Heart right ventricle (tissue), 16 donors: ENCODE measurements around the gene SLC27A4. TPM values are rescaled to one million over a fixed set of nuclear protein-coding genes. Genes with fewer than 3 reads are reported as not detected.
"Not testable (repeated sequence)": the region's sequence is repeated elsewhere in the genome, so short reads cannot be mapped to it uniquely, and the experiment has no call there.

ENCODE experiments used
- ATAC-seq, 8 donors: fragments of 200-7000 bp; cut with Tn5 transposase; one replicate each; pipeline ENCODE4 v1.9.1; 2020; ENCODE audit warnings: mild to moderate bottlenecking in 8 of 8, moderate library complexity in 8 of 8, moderate number of reproducible peaks in 1 of 8
- DNase-seq, 2 donors: peaks; one replicate each; pipeline ENCODE4 v3.0.0-alpha.2; 2020
- H3K27ac ChIP-seq, 10 donors: fragments of 200-600 bp; sonication (generic) in 2 of 10; one replicate each; pipeline versions ENCODE4 v1.5.0 to v1.8.0; 2020 to 2022; ENCODE audit warnings: mild to moderate bottlenecking in 3 of 10
- H3K27me3 ChIP-seq, 7 donors: fragments of 200-600 bp; one replicate each; pipeline ENCODE4 v1.8.0; 2021 to 2022; ENCODE audit warnings: mild to moderate bottlenecking in 2 of 7
- H3K36me3 ChIP-seq, 9 donors: fragments of 200-600 bp; sonication (generic) in 1 of 9; one replicate each; pipeline versions ENCODE4 v1.5.0 to v1.8.0; 2020 to 2022; ENCODE audit warnings: mild to moderate bottlenecking in 2 of 9
- H3K4me1 ChIP-seq, 9 donors: fragments of 200-600 bp; sonication (generic) in 1 of 9; one replicate each; pipeline versions ENCODE4 v1.5.0 to v1.8.0; 2020 to 2022; ENCODE audit warnings: mild to moderate bottlenecking in 4 of 9
- H3K4me3 ChIP-seq, 10 donors: fragments of 200-600 bp; sonication (generic) in 2 of 10; one replicate each; pipeline versions ENCODE4 v1.5.0 to v1.8.0; 2020 to 2022; ENCODE audit warnings: mild to moderate bottlenecking in 7 of 10, moderate library complexity in 2 of 10
- H3K9me3 ChIP-seq, 11 donors: fragments of 200-600 bp in 10 of 11; sonication (generic) in 2 of 11; one replicate each; pipeline versions ENCODE4 v1.5.0 to v1.8.0; 2013 to 2022; ENCODE audit warnings: mild to moderate bottlenecking in 2 of 11, control low read depth in 1 of 11, moderate library complexity in 1 of 11
- WGBS, 2 donors: extraction: QIAGEN DNeasy Blood & Tissue Kit; methylation state at CpG; one replicate each; pipeline ENCODE4 v1.1.7; 2013; ENCODE audit warnings: inconsistent platforms in 1 of 2; 5-methylcytosine and 5-hydroxymethylcytosine counted together
- intact Hi-C, 10 donors: fragments of 100-400 bp; cut with DNase I; formaldehyde crosslinking; loops; one replicate each; pipeline versions ENCODE4 v1.11.1 to v1.14.2; 2022
- polyA plus RNA-seq, 2 donors: library from polyadenylated mRNA; stranded (reverse); fragments of 200-250 nt; gene quantifications; one replicate each; pipeline ENCODE4 v1.2.3, GENCODE V29; 2013
- total RNA-seq, 10 donors: library from RNA; stranded (reverse); fragmentation: NEBNext Ultra II Directional in 3 of 10; extraction: Animal tissue kit (Norgen Biotek cat#: 25700) in 3 of 10; gene quantifications; one replicate each; pipeline versions ENCODE4 v1.2.1 to v1.2.4, GENCODE V29; 2021 to 2023
- TF ChIP-seq, protein P1 (sequence below), 9 donors: fragments of 200-600 bp; sonication (generic) in 2 of 9; IDR thresholded peaks; one replicate each; pipeline versions ENCODE4 v1.5.0 to v1.8.0; 2021 to 2022; ENCODE audit warnings: antibody characterized with exemption in 9 of 9, mild to moderate bottlenecking in 5 of 9, moderate library complexity in 1 of 9
- donor health status: Arrhythmogenic right ventricular cardiomyopathy.
- donor health status: ischemic (EF 13 %, LVEDD 7.1; RV severe dilation, severe dysfunction).
- donor health status: healthy with polysubstance abuse.
- donor health status: DM: no; HTN: yes; CAD: no.
- donor health status: DM: no; HTN: no; CAD: no.
- donor health status: ischemic (EF 25% LVEDD 6.9; RV normal size, moderate dysfunction).
- donor health status: ischemic (EF 25% LVEDD 5.7; RV mildly dilated, moderate dysfunction).
- donor health status: healthy.
- donor health status: DM: yes; HTN: yes; CAD: no.
- donor health status: Ischemic cardiomyopathy.
- donor health status: ischemic (EF 35%, LVEDD 5.7; RV mildly dilated, moderate dysfunction).
- donor health status: nonischemic (EF 11% LVEDD 7.7; RV severe dilation, severe dysfunction).
- donor health status: DM: yes; HTN: yes; CAD: no.
- donor health status: PGD.
- donor health status: ischemic (EF 29% LVEDD 5.4; RV normal size, mild dysfunction).
- donor health status: nonischemic (EF 23%, LVEDD 6.1; RV moderate dilation, normal function).

The SLC27A4 gene
- total and polyA plus RNA-seq, 12 donors: 10.0 to 37.2 (median 17.7) TPM

DNA sequence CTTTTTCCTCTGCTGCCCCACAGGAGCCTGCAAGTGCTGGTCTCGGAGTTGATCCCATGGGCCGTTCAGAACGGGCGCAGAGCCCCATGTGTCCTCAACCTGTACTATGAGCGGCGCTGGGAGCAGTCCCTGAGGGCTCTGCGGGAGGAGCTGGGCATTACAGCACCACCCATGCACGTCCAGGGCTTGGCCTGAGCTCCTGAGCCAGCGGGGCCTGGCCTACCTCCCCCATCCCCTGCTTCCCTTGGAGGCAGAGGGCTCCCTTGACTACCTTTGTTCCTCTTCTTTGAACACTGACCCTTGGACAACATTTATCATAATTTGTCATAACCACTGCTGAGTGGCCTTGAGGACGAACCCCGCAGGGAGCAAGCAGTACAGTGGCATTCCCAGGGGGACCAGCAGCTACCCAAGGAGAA, 6.9 kb upstream of the SLC27A4 start:
- 84 to 87% methylated on average over 11 of the region's 11 CpGs for WGBS, 2 donors
- ATAC-seq: no peak
- Histone ChIP-seq H3K36me3 (peaks cover 0 to 57% (median 4%) of the 10 kb centered on the region in 9 donors), H3K4me1 (no peaks in the 10 kb centered on the region), H3K27ac (no peak overlapping the region), H3K27me3 (no peaks in the 10 kb centered on the region), H3K9me3 (no peaks in the 10 kb centered on the region), H3K4me3 (no peak overlapping the region)
- no peak for DNase-seq
- intact Hi-C loops: no loop called here
- TF ChIP-seq, protein P1, sequence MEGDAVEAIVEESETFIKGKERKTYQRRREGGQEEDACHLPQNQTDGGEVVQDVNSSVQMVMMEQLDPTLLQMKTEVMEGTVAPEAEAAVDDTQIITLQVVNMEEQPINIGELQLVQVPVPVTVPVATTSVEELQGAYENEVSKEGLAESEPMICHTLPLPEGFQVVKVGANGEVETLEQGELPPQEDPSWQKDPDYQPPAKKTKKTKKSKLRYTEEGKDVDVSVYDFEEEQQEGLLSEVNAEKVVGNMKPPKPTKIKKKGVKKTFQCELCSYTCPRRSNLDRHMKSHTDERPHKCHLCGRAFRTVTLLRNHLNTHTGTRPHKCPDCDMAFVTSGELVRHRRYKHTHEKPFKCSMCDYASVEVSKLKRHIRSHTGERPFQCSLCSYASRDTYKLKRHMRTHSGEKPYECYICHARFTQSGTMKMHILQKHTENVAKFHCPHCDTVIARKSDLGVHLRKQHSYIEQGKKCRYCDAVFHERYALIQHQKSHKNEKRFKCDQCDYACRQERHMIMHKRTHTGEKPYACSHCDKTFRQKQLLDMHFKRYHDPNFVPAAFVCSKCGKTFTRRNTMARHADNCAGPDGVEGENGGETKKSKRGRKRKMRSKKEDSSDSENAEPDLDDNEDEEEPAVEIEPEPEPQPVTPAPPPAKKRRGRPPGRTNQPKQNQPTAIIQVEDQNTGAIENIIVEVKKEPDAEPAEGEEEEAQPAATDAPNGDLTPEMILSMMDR (IDR thresholded peaks at IDR 0.05): no peak

DNA sequence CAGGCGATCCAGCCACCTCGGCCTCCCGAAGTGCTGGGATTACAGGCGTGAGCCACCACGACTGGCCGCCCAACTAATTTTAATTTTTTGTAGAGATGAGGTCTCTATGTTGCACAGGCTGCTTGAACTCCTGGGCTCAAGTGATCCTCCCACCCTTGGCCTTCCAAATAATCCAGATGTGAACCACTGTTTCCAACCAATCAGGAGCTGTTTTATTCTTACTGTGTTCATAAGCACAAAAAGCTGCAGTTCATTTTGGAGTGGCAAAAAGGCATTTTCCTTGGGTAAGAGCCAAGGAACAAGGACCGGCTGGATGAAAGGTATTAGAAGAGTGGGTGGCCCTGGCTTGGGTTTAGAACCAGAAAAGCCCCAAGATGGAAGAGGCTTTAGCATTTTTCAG, 5.2 kb upstream of the SLC27A4 start:
- Histone ChIP-seq H3K27me3 (no peaks in the 10 kb centered on the region), H3K4me1 (peaks cover 0 to 7% (median 4%) of the 10 kb centered on the region in 9 donors), H3K4me3 (no peak overlapping the region), H3K36me3 (peaks cover 0 to 43% (median 4%) of the 10 kb centered on the region in 9 donors), H3K27ac (no peak overlapping the region), H3K9me3 (no peaks in the 10 kb centered on the region)
- no peak for ATAC-seq
- 83 to 88% methylated on average over 7 of the region's 7 CpGs for WGBS, 2 donors
- TF ChIP-seq, protein P1 (IDR thresholded peaks at IDR 0.05): no peak
- intact Hi-C loops: no loop called here
- DNase-seq: no peak

DNA sequence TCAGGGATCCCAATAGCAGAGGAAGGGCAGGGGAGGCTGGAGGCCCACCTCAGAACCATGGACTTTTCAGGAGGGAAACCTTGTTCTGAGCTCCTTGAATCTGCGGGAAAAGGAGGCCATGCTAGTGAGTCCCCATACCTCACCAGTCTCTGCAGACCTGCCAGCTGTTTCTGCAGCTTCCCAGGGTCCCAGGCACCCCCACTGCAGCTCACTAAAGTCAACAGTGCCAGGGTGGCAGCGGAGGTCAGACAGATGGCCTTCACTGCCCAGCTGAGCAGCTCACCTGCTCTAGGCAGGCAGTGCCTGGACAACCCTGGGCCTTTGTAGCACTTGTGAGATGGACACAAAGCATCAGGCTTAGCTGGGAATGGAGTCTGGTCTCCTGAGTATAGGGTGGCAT, 4.4 kb upstream of the SLC27A4 start:
- peaks cover 0 to 8% (median 6%) of the 10 kb centered on the region in 9 donors for H3K4me1 ChIP-seq
- H3K27ac ChIP-seq: no peak overlapping the region
- H3K4me3 ChIP-seq: no peak overlapping the region
- no peaks in the 10 kb centered on the region for H3K27me3 ChIP-seq
- no peak for ATAC-seq
- no peak for DNase-seq
- WGBS, 2 donors: 94 to 96% methylated on average over 2 of the region's 2 CpGs
- peaks cover 0 to 38% (median 4%) of the 10 kb centered on the region in 9 donors for H3K36me3 ChIP-seq
- TF ChIP-seq, protein P1 (IDR thresholded peaks at IDR 0.05): no peak
- intact Hi-C loops: no loop called here
- H3K9me3 ChIP-seq: no peaks in the 10 kb centered on the region

DNA sequence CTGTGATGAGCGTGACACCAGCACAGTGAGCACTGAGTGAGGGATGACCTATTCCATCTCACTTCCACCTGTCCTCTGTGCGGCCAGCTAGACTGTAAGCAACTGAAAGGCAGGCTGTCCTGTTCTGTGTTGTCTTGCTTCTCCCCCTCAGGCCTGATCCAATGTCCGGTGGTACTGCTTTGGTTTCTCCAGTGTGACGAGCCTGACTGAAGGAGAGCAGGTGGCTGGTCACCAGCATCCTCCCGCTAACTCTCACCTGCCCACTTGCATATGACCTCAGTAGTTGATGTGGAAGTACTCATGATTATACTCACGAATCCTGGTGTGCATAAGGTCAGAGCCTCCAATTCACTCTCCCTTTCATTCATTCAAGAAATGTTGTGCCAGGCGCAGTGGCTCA, 2.4 kb upstream of the SLC27A4 start:
- no peaks in the 10 kb centered on the region for H3K27me3 ChIP-seq
- no peak overlapping the region for H3K4me3 ChIP-seq
- DNase-seq (no peak), ATAC-seq (no peak)
- peaks cover 0 to 31% (median 6%) of the 10 kb centered on the region in 9 donors for H3K36me3 ChIP-seq
- peaks cover 0 to 18% (median 13%) of the 10 kb centered on the region in 9 donors for H3K4me1 ChIP-seq
- no peak overlapping the region for H3K27ac ChIP-seq
- no peaks in the 10 kb centered on the region for H3K9me3 ChIP-seq
- TF ChIP-seq, protein P1 (IDR thresholded peaks at IDR 0.05): no peak
- intact Hi-C loops: no loop called here
- 92 to 94% methylated on average over 7 of the region's 7 CpGs for WGBS, 2 donors

DNA sequence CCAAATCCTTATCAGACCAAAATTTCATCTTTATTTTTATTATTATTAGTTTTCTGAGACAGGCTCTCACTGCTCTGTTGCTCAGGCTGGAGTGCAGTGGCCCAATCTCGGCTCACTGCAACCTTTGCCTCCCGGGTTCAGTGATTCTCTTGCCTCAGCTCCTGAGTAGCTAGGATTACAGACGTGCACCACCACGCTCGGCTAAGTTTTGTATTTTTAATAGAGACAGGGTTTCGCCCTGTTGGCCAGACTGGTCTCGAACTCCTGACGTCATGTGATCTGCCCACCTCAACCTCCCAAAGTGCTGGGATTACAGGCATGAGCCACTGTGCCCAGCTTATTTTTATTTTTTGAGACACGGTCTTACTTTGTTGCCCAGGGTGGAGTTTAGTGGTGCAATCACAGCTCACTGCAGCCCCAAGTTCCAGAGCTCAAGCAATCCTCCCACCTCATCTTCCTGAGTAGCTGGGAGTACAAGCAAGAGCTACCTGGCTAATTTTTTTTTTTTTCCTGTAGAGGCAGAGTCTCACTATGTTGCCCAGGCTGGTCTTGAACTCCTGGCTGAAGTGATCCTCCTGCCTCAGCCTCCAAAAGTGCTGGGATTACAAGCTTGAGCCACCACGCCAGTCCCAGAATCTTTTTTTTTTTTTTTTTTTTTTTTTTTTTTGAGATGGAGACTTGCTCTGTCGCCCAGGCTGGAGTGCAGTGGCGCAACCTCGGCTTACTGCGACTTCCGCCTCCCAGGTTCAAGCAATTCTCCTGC, 1.3 kb upstream of the SLC27A4 start:
- DNase-seq, H3K27ac ChIP-seq, H3K4me3 ChIP-seq, intact Hi-C loops, ATAC-seq, H3K27me3 ChIP-seq, H3K9me3 ChIP-seq: not testable (repeated sequence)
- WGBS, 2 donors: 94 to 95% methylated on average over 15 of the region's 15 CpGs
- peaks cover 0 to 18% (median 13%) of the 10 kb centered on the region in 9 donors for H3K4me1 ChIP-seq
- H3K36me3 ChIP-seq: peaks cover 0 to 31% (median 17%) of the 10 kb centered on the region in 9 donors
